Endodermal cell (in vitro differentiated cells): Measurements from ENCODE around the gene PRDM16. TPM values are rescaled to one million over a fixed set of nuclear protein-coding genes. Genes with fewer than 3 reads are reported as not detected.
"Not testable (repeated sequence)": the region's sequence is repeated elsewhere in the genome, so short reads cannot be mapped to it uniquely, and the experiment has no call there.

Experiments used
- DNase-seq: peaks from one replicate; pipeline ENCODE4 v3.0.0-alpha.2; 2017
- H3K27ac ChIP-seq: 2 replicates; pipeline ENCODE4 v1.5.1; 2013; ENCODE audit warnings: mild to moderate bottlenecking, low read depth, low read length, moderate library complexity
- H3K27me3 ChIP-seq: 2 replicates; pipeline ENCODE4 v1.6.1; 2013; ENCODE audit warnings: mild to moderate bottlenecking, low read length, moderate library complexity; ENCODE audit not compliant: insufficient read depth, control insufficient read depth, poor library complexity, severe bottlenecking
- H3K36me3 ChIP-seq: 2 replicates; pipeline ENCODE4 v1.7.0; 2013; ENCODE audit warnings: mild to moderate bottlenecking, low read length, moderate library complexity; ENCODE audit not compliant: control insufficient read depth, insufficient read depth
- H3K4me1 ChIP-seq: one replicate; pipeline ENCODE4 v1.7.0; 2013; ENCODE audit warnings: low read length; ENCODE audit not compliant: control insufficient read depth, insufficient read depth
- H3K4me3 ChIP-seq: 2 replicates; pipeline ENCODE4 v1.5.1; 2013; ENCODE audit warnings: mild to moderate bottlenecking, low read length, moderate library complexity
- H3K9ac ChIP-seq: 2 replicates; pipeline ENCODE4 v1.6.1; 2013; ENCODE audit warnings: mild to moderate bottlenecking, low read length, moderate library complexity; ENCODE audit not compliant: poor library complexity, severe bottlenecking; ENCODE audit errors: extremely low read depth
- H3K9me3 ChIP-seq: 2 replicates; pipeline ENCODE4 v1.6.1; 2013; ENCODE audit warnings: mild to moderate bottlenecking, low read length, moderate library complexity; ENCODE audit not compliant: control insufficient read depth
- H3K27ac Mint-ChIP-seq: 2 replicates; pipeline ENCODE4 v1.8.0; 2020; ENCODE audit warnings: mixed read lengths
- H3K27me3 Mint-ChIP-seq: 2 replicates; pipeline ENCODE4 v1.8.0; 2021; ENCODE audit warnings: mild to moderate bottlenecking, mixed read lengths; ENCODE audit not compliant: insufficient read depth
- H3K36me3 Mint-ChIP-seq: 2 replicates; pipeline ENCODE4 v1.8.0; 2020; ENCODE audit warnings: low read depth, mixed read lengths
- H3K4me1 Mint-ChIP-seq: 2 replicates; pipeline ENCODE4 v1.8.0; 2020; ENCODE audit warnings: mixed read lengths
- H3K4me3 Mint-ChIP-seq: 2 replicates; pipeline ENCODE4 v1.8.0; 2020; ENCODE audit warnings: mild to moderate bottlenecking, moderate library complexity, mixed read lengths
- H3K9me3 Mint-ChIP-seq: 2 replicates; pipeline ENCODE4 v1.8.0; 2020; ENCODE audit warnings: mild to moderate bottlenecking, mixed read lengths
- WGBS, 2 experiments: methylation state at CpG; one replicate each; pipeline versions ENCODE4 v1.1.5 to v1.1.7; 2013; ENCODE audit warnings: missing lambda C conversion rate in 2 of 2, mixed read lengths in 1 of 2; ENCODE audit not compliant: insufficient coverage in 1 of 2, insufficient read length in 1 of 2; 5-methylcytosine and 5-hydroxymethylcytosine counted together
- total RNA-seq, 2 donors: library from RNA; stranded (reverse); fragmentation: NEBNext Ultra II Directional in 1 of 2; extraction: Animal tissue kit (Norgen Biotek cat#: 25700) in 1 of 2; gene quantifications; 2 replicates in 1 of 2; 3 replicates in 1 of 2; pipeline ENCODE4 v1.2.1, GENCODE V29; 2021
- TF ChIP-seq, protein P1 (sequence below): fragments of 200-600 bp; sonication (generic); conservative IDR thresholded peaks from 2 replicates; pipeline ENCODE4 v1.5.0; 2021; ENCODE audit warnings: antibody characterized with exemption, mild to moderate bottlenecking

The PRDM16 gene
- total RNA-seq, 2 donors from 2014 or later: 2.1 to 4.0 TPM

- Mint-ChIP-seq H3K27me3 (no peaks in the 10 kb centered on the region), H3K27ac (no peak overlapping the region), H3K9me3 (no peaks in the 10 kb centered on the region), H3K4me1 (peaks cover 2% of the 10 kb centered on the region), H3K36me3 (no peaks in the 10 kb centered on the region), H3K4me3 (no peak overlapping the region)
- WGBS, 2 experiments: 96% methylated on average over 8 to 21 of the region's 21 CpGs
- TF ChIP-seq, protein P1, sequence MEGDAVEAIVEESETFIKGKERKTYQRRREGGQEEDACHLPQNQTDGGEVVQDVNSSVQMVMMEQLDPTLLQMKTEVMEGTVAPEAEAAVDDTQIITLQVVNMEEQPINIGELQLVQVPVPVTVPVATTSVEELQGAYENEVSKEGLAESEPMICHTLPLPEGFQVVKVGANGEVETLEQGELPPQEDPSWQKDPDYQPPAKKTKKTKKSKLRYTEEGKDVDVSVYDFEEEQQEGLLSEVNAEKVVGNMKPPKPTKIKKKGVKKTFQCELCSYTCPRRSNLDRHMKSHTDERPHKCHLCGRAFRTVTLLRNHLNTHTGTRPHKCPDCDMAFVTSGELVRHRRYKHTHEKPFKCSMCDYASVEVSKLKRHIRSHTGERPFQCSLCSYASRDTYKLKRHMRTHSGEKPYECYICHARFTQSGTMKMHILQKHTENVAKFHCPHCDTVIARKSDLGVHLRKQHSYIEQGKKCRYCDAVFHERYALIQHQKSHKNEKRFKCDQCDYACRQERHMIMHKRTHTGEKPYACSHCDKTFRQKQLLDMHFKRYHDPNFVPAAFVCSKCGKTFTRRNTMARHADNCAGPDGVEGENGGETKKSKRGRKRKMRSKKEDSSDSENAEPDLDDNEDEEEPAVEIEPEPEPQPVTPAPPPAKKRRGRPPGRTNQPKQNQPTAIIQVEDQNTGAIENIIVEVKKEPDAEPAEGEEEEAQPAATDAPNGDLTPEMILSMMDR: no peak
- Histone ChIP-seq H3K9me3 (no peaks in the 10 kb centered on the region), H3K36me3 (no peaks in the 10 kb centered on the region), H3K4me3 (no peak overlapping the region), H3K9ac (no peak overlapping the region), H3K27me3 (no peaks in the 10 kb centered on the region), H3K4me1 (no peaks in the 10 kb centered on the region), H3K27ac (no peak overlapping the region)
- DNase-seq: no peak
Observed at GRCh38 chr1:3238703-3239278, 169.8 kb downstream of the PRDM16 start.

DNA sequence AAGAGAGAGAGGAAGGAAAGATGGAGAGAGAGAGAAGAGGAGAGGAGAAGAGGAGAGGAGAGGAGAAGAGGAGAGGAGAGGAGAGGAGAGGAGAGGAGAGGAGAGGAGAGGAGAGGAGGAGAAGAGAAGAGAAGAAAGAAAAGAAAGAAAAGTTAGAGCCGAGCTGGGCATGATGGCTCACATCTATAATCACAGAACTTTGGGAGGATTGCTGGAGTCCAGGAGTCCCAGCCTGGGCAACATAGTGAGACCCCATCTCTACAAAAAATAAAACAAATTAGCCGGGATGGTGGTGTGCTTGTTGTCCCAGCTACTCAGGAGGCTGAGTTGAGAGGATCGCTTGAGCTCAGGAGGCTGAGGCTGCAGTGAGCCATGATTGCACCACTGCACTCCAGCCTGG lies 171.0 kb downstream of the PRDM16 start:
- H3K9me3 ChIP-seq, H3K27me3 Mint-ChIP-seq, DNase-seq, H3K36me3 ChIP-seq, H3K27me3 ChIP-seq, H3K4me3 Mint-ChIP-seq, H3K4me3 ChIP-seq, H3K9me3 Mint-ChIP-seq, H3K36me3 Mint-ChIP-seq, H3K27ac ChIP-seq, H3K9ac ChIP-seq, H3K4me1 Mint-ChIP-seq, H3K27ac Mint-ChIP-seq, H3K4me1 ChIP-seq: not testable (repeated sequence)
- 92 to 100% methylated on average over 3 of the region's 3 CpGs for WGBS, 2 experiments

DNA sequence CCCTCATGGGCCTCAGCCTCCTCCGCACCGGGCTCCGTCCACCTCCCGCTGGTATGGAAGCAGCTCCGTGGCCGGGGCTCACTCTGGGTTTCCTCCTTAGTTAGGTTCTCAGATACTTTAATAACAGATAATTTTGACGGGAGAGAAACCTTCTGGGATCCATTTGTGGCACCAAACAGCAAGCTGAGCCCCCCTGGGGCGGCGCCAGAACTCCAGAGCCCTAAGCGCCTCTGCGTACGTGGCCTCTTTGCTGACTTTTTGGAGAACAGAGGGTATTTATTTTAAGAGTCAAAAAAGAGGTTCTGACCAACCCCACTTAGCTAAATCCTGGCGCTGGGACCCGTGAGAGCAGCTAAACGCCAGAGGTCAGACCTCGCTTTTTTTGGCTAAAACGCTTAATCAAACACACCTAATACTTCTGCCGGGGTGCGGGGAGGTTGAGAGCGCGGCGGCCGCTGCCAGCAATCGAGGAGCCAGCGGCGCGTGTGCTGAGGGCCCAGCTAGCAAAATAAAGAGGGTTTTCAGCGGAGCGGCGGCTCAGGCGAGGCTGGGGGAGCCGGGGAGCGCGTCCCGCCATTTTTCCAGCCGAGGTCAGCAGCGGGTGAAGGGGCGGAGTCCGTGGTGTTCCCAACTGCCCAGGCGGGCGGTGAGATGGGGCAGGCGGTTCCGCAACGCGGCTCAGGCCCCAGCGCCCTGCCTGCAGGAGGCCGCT lies 171.7 kb downstream of the PRDM16 start:
- no peaks in the 10 kb centered on the region for H3K36me3 ChIP-seq
- no peak overlapping the region for H3K4me3 ChIP-seq
- no peaks in the 10 kb centered on the region for H3K4me1 ChIP-seq
- Mint-ChIP-seq H3K27me3 (no peaks in the 10 kb centered on the region), H3K9me3 (no peaks in the 10 kb centered on the region), H3K36me3 (no peaks in the 10 kb centered on the region), H3K27ac (no peak overlapping the region), H3K4me1 (peaks cover 2% of the 10 kb centered on the region), H3K4me3 (no peak overlapping the region)
- WGBS, 2 experiments: 89 to 91% methylated on average over 43 to 47 of the region's 47 CpGs
- no peaks in the 10 kb centered on the region for H3K27me3 ChIP-seq
- no peak overlapping the region for H3K9ac ChIP-seq
- no peaks in the 10 kb centered on the region for H3K9me3 ChIP-seq
- DNase-seq: no peak
- H3K27ac ChIP-seq: no peak overlapping the region
- TF ChIP-seq, protein P1: no peak
